NCI-H524 treated with DMSO at 0.1 percent for 48 hours (cell line): Measurements from ENCODE around the gene BAG5.
"Not testable (repeated sequence)": the region's sequence is repeated elsewhere in the genome, so short reads cannot be mapped to it uniquely, and the experiment has no call there.

Experiments
- DNase-seq: peaks from one replicate; lab custom pipeline; 2025; lab: John Stamatoyannopoulos, UW

The BAG5 gene

GRCh38 chr14:103534576-103535061 is 27.8 kb downstream of the BAG5 start:
- DNase-seq: no peak

GRCh38 chr14:103533999-103534575 is 28.4 kb downstream of the BAG5 start:
- DNase-seq: no peak

GRCh38 chr14:103533137-103533998 is 29.1 kb downstream of the BAG5 start:
- DNase-seq: no peak

GRCh38 chr14:103532216-103533136 is 30.0 kb downstream of the BAG5 start:
- DNase-seq: no peak

GRCh38 chr14:103531421-103532215 is 30.8 kb downstream of the BAG5 start:
- DNase-seq: no peak

GRCh38 chr14:103530831-103531230 is 31.6 kb downstream of the BAG5 start:
- no peak for DNase-seq

GRCh38 chr14:103530390-103530789 is 32.1 kb downstream of the BAG5 start:
- no peak for DNase-seq

GRCh38 chr14:103529383-103530365 is 32.8 kb downstream of the BAG5 start:
- DNase-seq: no peak

GRCh38 chr14:103528587-103529382 is 33.7 kb downstream of the BAG5 start, which contains the start of gene TRMT61A:
TRMT61A (plus strand) TSS chr14:103529196; CDS start chr14:103529979, 783 bp downstream.
- peak; percentile 72 for DNase-seq

GRCh38 chr14:103528146-103528586 is 34.3 kb downstream of the BAG5 start:
- DNase-seq: no peak

GRCh38 chr14:103527408-103528145 is 34.9 kb downstream of the BAG5 start:
- DNase-seq: no peak

GRCh38 chr14:103526914-103527248 is 35.6 kb downstream of the BAG5 start:
- no peak for DNase-seq

GRCh38 chr14:103526247-103526913 is 36.1 kb downstream of the BAG5 start:
- no peak for DNase-seq

GRCh38 chr14:103525430-103526246 is 36.8 kb downstream of the BAG5 start:
- not testable (repeated sequence) for DNase-seq

- DNase-seq: no peak
Measured at GRCh38 chr14:103524002-103524935, 38.2 kb downstream of the BAG5 start.

GRCh38 chr14:103523575-103523954 is 38.9 kb downstream of the BAG5 start:
- no peak for DNase-seq
